GM12878 (cell line): ENCODE data around the gene FGR. TPM values are rescaled to one million over a fixed set of nuclear protein-coding genes. Genes with fewer than 3 reads are reported as not detected.

Source experiments
- CHD1 ChIP-seq: IDR thresholded peaks from 2 replicates; pipeline ENCODE4 v1.6.1; 2012; ENCODE audit warnings: low read depth, low read length, improper control_type of control experiment
- CREM ChIP-seq: IDR thresholded peaks from 2 replicates; pipeline ENCODE4 v1.6.1; 2014; ENCODE audit warnings: antibody characterized with exemption, low read depth
- IRF4 ChIP-seq: IDR thresholded peaks from 2 replicates; pipeline ENCODE4 v1.6.1; 2011; ENCODE audit warnings: low read depth, low read length
- JUND ChIP-seq: IDR thresholded peaks from 2 replicates; pipeline ENCODE4 v1.6.1; 2012; ENCODE audit warnings: low read depth, mild to moderate bottlenecking, low read length, improper control_type of control experiment, moderate library complexity
- LARP7 ChIP-seq: fragments of 450-650 bp; IDR thresholded peaks from 2 replicates; pipeline ENCODE4 v1.6.1; 2017; ENCODE audit warnings: mild to moderate bottlenecking
- MTA2 ChIP-seq: fragments of 450-650 bp; IDR thresholded peaks from 2 replicates; pipeline ENCODE4 v1.6.1; 2016; ENCODE audit warnings: low read depth, mild to moderate bottlenecking, moderate library complexity
- NFIC ChIP-seq: IDR thresholded peaks from 2 replicates; pipeline ENCODE4 v1.6.1; 2012; ENCODE audit warnings: low read depth, mild to moderate bottlenecking, inconsistent platforms, low read length, moderate library complexity
- PAX5 ChIP-seq: IDR thresholded peaks from 2 replicates; pipeline ENCODE4 v1.6.1; 2011; ENCODE audit warnings: low read depth, low read length, borderline replicate concordance
- POLR2A ChIP-seq: IDR thresholded peaks from 2 replicates; pipeline ENCODE4 v1.6.1; 2011; ENCODE audit warnings: low read depth, mild to moderate bottlenecking, low read length
- RAD21 ChIP-seq: IDR thresholded peaks from 2 replicates; pipeline ENCODE4 v1.6.1; 2011; ENCODE audit warnings: mild to moderate bottlenecking, low read depth, low read length, moderate library complexity; ENCODE audit not compliant: insufficient read depth
- RAD51 ChIP-seq: fragments of 450-650 bp; IDR thresholded peaks from 2 replicates; pipeline ENCODE4 v1.6.1; 2016; ENCODE audit warnings: moderate library complexity, mild to moderate bottlenecking, inconsistent platforms
- RCOR1 ChIP-seq: conservative IDR thresholded peaks from 2 replicates; pipeline ENCODE4 v1.6.1; 2012; ENCODE audit warnings: low read depth, low read length, improper control_type of control experiment
- SMAD1 ChIP-seq: fragments of 450-650 bp; IDR thresholded peaks from 2 replicates; pipeline ENCODE4 v1.6.1; 2018; ENCODE audit warnings: mild to moderate bottlenecking, low read depth; ENCODE audit not compliant: partially characterized antibody
- SRF ChIP-seq, 2 experiments: IDR thresholded peaks; 2 replicates each; pipeline ENCODE4 v1.6.1; 2011; ENCODE audit warnings: low read depth in 2 of 2, low read length in 2 of 2, mild to moderate bottlenecking in 1 of 2, moderate library complexity in 1 of 2
- TCF12 ChIP-seq: IDR thresholded peaks from 2 replicates; pipeline ENCODE4 v1.6.1; 2011; ENCODE audit warnings: low read depth, mild to moderate bottlenecking, low read length
- TCF3 ChIP-seq: IDR thresholded peaks from 2 replicates; pipeline ENCODE4 v1.6.1; 2012; ENCODE audit warnings: low read depth, mild to moderate bottlenecking, low read length, borderline replicate concordance; ENCODE audit not compliant: insufficient read depth
- YY1 ChIP-seq: IDR thresholded peaks from 2 replicates; pipeline ENCODE4 v1.6.1; 2011; ENCODE audit warnings: low read depth, mild to moderate bottlenecking, low read length
- ZNF207 ChIP-seq: fragments of 450-650 bp; IDR thresholded peaks from 2 replicates; pipeline ENCODE4 v1.6.1; 2014; ENCODE audit warnings: antibody characterized with exemption, mild to moderate bottlenecking, borderline replicate concordance
- polyA plus RNA-seq, 11 experiments: library from polyadenylated mRNA; depleted of rRNA in 4 of 11; unstranded in 6 of 11; stranded (reverse) in 5 of 11; fragments of >200 nt; fragmentation: Nextera tagmentation in 4 of 11; fragmentation: Illumina TruSeq in 1 of 11; extraction: Ambion mirVana in 4 of 11; extraction: Trizol in 1 of 11; gene quantifications; 1 replicate in 1 of 11; 2 replicates in 10 of 11; pipeline versions ENCODE4 v1.2.1 to v1.2.3, GENCODE V29; 2011 to 2016; ENCODE audit warnings: inconsistent platforms in 2 of 11, missing spikeins in 2 of 11, low read depth in 1 of 11
- total RNA-seq, 4 experiments: library from RNA; depleted of rRNA in 3 of 4; stranded (reverse); fragments of >200 nt in 3 of 4; fragmentation: Illumina TruSeq in 1 of 4; extraction: Trizol in 1 of 4; gene quantifications; 2 replicates each; pipeline versions ENCODE4 v1.2.1 to v1.2.3, GENCODE V29; 2013 to 2021
- TF ChIP-seq, protein P1 (sequence below): IDR thresholded peaks from 2 replicates; pipeline ENCODE4 v1.6.1; 2012; ENCODE audit warnings: low read depth, low read length, improper control_type of control experiment
- TF ChIP-seq, protein P2 (sequence below): IDR thresholded peaks from 2 replicates; pipeline ENCODE4 v1.6.1; 2012; ENCODE audit warnings: low read depth, low read length, improper control_type of control experiment
- TF ChIP-seq, protein P3 (sequence below): fragments of 450-650 bp; formaldehyde crosslinking; IDR thresholded peaks from 2 replicates; pipeline ENCODE4 v1.5.0; 2022; ENCODE audit warnings: mild to moderate bottlenecking, missing genetic modification characterization
- TF ChIP-seq, protein P4 (sequence below): fragments of 450-650 bp; IDR thresholded peaks from 2 replicates; pipeline ENCODE4 v1.6.1; 2017; ENCODE audit warnings: mild to moderate bottlenecking, low read depth, inconsistent platforms; ENCODE audit not compliant: poor library complexity, severe bottlenecking

Gene FGR
- total and polyA plus RNA-seq, 10 of the 15 experiments (the other 5 are each of a cell fraction or from before 2014, with no cell fraction given): 10.9 to 193 (median 74.7) TPM

DNA sequence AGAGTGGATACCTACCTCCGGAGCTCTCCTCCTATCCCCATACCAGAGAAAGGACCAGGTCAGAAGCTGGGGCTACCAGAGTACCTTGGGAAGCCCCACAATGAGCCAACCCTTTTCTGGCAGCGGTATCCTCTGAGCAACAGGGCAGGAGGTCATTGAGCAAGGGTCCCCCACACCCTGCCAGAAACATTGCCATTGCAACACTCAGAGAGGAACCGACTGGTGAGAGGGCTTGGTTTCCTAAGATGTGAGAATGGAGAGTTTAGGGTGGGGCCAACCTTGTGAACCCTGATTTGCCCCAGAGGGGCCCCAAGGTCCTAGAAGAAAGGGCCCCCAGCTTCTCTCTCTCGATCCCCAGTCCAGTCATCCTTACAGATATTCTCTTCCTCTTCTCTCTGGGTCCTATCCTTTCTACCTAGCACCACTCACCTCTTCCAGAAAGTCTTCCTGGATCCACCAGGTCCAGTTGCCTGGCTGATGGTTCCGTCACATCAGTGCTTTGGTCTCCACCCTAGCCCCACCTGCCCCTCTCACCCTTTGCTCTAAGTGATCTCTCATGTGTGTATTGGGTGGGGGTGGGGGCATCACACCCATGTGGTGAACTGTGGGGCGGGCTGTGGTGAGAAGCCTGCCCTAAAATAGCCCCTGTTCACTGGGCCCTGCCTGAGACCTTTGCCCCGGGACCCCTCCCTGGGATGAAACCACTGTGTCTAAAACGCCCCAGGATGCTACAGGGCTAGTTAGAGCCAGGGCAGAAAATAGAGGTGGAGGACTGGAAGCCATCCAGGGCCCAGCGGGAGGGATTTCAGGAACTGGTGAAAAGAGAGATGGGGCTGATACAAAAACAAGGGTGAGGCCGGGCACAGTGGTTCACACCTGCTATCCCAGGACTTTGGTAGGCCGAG lies 8.7 kb downstream of the FGR start (continued):
- TF ChIP-seq MTA2 (peak; percentile 83), YY1 (0 out of 2 replicates have a peak, but pooled peaks have one; percentile 51), SMAD1 (peak; percentile 48), JUND (no peak), PAX5 (0 out of 2 replicates have a peak, but pooled peaks have one; percentile 30), RAD51 (peak; percentile 23; the same call in 1 of the 2 replicates), CREM (no peak; the same call in 1 of the 2 replicates), RCOR1 (peak; percentile 75; the same call in 1 of the 2 replicates), TCF3 (peak; percentile 54; the same call in 1 of the 2 replicates), CHD1 (peak; percentile 74; the same call in 1 of the 2 replicates), IRF4 (no peak), SRF (IDR thresholded peaks at IDR 0.05; ENCODE audit: low read depth in 2 of 2, low read length in 2 of 2) (no peak), RAD21 (no peak), LARP7 (no peak), POLR2A (peak; percentile 85), NFIC (no peak), TCF12 (peak; percentile 73; the same call in 1 of the 2 replicates), ZNF207 (no peak)
- TF ChIP-seq, protein P1, sequence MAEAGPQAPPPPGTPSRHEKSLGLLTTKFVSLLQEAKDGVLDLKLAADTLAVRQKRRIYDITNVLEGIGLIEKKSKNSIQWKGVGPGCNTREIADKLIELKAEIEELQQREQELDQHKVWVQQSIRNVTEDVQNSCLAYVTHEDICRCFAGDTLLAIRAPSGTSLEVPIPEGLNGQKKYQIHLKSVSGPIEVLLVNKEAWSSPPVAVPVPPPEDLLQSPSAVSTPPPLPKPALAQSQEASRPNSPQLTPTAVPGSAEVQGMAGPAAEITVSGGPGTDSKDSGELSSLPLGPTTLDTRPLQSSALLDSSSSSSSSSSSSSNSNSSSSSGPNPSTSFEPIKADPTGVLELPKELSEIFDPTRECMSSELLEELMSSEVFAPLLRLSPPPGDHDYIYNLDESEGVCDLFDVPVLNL: no peak
- TF ChIP-seq, protein P2, sequence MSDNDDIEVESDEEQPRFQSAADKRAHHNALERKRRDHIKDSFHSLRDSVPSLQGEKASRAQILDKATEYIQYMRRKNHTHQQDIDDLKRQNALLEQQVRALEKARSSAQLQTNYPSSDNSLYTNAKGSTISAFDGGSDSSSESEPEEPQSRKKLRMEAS: no peak; the same call in 1 of the 2 replicates
- TF ChIP-seq, protein P3, sequence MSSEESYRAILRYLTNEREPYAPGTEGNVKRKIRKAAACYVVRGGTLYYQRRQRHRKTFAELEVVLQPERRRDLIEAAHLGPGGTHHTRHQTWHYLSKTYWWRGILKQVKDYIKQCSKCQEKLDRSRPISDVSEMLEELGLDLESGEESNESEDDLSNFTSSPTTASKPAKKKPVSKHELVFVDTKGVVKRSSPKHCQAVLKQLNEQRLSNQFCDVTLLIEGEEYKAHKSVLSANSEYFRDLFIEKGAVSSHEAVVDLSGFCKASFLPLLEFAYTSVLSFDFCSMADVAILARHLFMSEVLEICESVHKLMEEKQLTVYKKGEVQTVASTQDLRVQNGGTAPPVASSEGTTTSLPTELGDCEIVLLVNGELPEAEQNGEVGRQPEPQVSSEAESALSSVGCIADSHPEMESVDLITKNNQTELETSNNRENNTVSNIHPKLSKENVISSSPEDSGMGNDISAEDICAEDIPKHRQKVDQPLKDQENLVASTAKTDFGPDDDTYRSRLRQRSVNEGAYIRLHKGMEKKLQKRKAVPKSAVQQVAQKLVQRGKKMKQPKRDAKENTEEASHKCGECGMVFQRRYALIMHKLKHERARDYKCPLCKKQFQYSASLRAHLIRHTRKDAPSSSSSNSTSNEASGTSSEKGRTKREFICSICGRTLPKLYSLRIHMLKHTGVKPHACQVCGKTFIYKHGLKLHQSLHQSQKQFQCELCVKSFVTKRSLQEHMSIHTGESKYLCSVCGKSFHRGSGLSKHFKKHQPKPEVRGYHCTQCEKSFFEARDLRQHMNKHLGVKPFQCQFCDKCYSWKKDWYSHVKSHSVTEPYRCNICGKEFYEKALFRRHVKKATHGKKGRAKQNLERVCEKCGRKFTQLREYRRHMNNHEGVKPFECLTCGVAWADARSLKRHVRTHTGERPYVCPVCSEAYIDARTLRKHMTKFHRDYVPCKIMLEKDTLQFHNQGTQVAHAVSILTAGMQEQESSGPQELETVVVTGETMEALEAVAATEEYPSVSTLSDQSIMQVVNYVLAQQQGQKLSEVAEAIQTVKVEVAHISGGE (CRISPR knock-in tag): no peak
- TF ChIP-seq, protein P4, sequence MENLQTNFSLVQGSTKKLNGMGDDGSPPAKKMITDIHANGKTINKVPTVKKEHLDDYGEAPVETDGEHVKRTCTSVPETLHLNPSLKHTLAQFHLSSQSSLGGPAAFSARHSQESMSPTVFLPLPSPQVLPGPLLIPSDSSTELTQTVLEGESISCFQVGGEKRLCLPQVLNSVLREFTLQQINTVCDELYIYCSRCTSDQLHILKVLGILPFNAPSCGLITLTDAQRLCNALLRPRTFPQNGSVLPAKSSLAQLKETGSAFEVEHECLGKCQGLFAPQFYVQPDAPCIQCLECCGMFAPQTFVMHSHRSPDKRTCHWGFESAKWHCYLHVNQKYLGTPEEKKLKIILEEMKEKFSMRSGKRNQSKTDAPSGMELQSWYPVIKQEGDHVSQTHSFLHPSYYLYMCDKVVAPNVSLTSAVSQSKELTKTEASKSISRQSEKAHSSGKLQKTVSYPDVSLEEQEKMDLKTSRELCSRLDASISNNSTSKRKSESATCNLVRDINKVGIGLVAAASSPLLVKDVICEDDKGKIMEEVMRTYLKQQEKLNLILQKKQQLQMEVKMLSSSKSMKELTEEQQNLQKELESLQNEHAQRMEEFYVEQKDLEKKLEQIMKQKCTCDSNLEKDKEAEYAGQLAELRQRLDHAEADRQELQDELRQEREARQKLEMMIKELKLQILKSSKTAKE: peak; percentile 71
